H9 (cell line): ENCODE measurements around the gene SPSB2. TPM values are rescaled to one million over a fixed set of nuclear protein-coding genes. Genes with fewer than 3 reads are reported as not detected.

Source experiments
- DNase-seq: peaks from one replicate; pipeline ENCODE4 v3.0.0-alpha.2; 2017
- H2AFZ ChIP-seq: one replicate; pipeline ENCODE4 v1.6.1; 2013; ENCODE audit warnings: mild to moderate bottlenecking, low read length, control low read depth, moderate library complexity
- H2AK5ac ChIP-seq: 2 replicates; pipeline ENCODE4 v1.6.1; 2013; ENCODE audit warnings: low read length, control low read depth, mixed read lengths; ENCODE audit not compliant: insufficient read length
- H2BK120ac ChIP-seq: one replicate; pipeline ENCODE4 v1.6.1; 2013; ENCODE audit warnings: low read depth, mild to moderate bottlenecking, low read length, control low read depth, inconsistent platforms; ENCODE audit not compliant: poor library complexity, severe bottlenecking
- H2BK12ac ChIP-seq: 2 replicates; pipeline ENCODE4 v1.6.1; 2013; ENCODE audit warnings: low read length, control low read depth, mixed read lengths, low read depth; ENCODE audit not compliant: insufficient read length
- H2BK15ac ChIP-seq: 2 replicates; pipeline ENCODE4 v1.6.1; 2013; ENCODE audit warnings: low read depth, low read length, control low read depth
- H2BK20ac ChIP-seq: one replicate; pipeline ENCODE4 v1.6.1; 2013; ENCODE audit warnings: low read depth, mild to moderate bottlenecking, low read length, control low read depth, inconsistent platforms; ENCODE audit not compliant: poor library complexity, severe bottlenecking
- H2BK5ac ChIP-seq: 2 replicates; pipeline ENCODE4 v1.6.1; 2013; ENCODE audit warnings: low read length, control low read depth, mixed read lengths; ENCODE audit not compliant: insufficient read length
- H3K14ac ChIP-seq: 2 replicates; pipeline ENCODE4 v1.6.1; 2013; ENCODE audit warnings: low read length, control low read depth; ENCODE audit not compliant: insufficient read depth
- H3K18ac ChIP-seq: 2 replicates; pipeline ENCODE4 v1.6.1; 2013; ENCODE audit warnings: low read depth, mild to moderate bottlenecking, mixed read lengths, low read length, control low read depth; ENCODE audit not compliant: insufficient read length
- H3K23ac ChIP-seq: 2 replicates; pipeline ENCODE4 v1.6.1; 2013; ENCODE audit warnings: low read length, control low read depth, mixed read lengths, low read depth; ENCODE audit not compliant: insufficient read length
- H3K23me2 ChIP-seq: 2 replicates; pipeline ENCODE4 v1.6.1; 2013; ENCODE audit warnings: low read depth, mild to moderate bottlenecking, mixed read lengths, low read length, control low read depth; ENCODE audit not compliant: insufficient read length, poor library complexity, severe bottlenecking
- H3K27ac ChIP-seq: 2 replicates; pipeline ENCODE4 v1.5.1; 2013; ENCODE audit warnings: low read length, control low read depth, mixed read lengths, low read depth; ENCODE audit not compliant: insufficient read length
- H3K27me3 ChIP-seq: 2 replicates; pipeline ENCODE4 v1.6.1; 2013; ENCODE audit warnings: low read length, control low read depth, inconsistent platforms; ENCODE audit not compliant: insufficient read depth
- H3K4ac ChIP-seq: 2 replicates; pipeline ENCODE4 v1.6.1; 2013; ENCODE audit warnings: low read depth, mild to moderate bottlenecking, control low read depth, inconsistent platforms, low read length, moderate library complexity
- H3K4me1 ChIP-seq: 2 replicates; pipeline ENCODE4 v1.6.1; 2013; ENCODE audit warnings: low read length, control low read depth, inconsistent platforms; ENCODE audit not compliant: insufficient read depth
- H3K4me2 ChIP-seq: 2 replicates; pipeline ENCODE4 v1.6.1; 2013; ENCODE audit warnings: low read length, control low read depth, mixed read lengths; ENCODE audit not compliant: insufficient read length, insufficient read depth
- H3K56ac ChIP-seq: 2 replicates; pipeline ENCODE4 v1.6.1; 2013; ENCODE audit warnings: low read depth, mild to moderate bottlenecking, mixed read lengths, low read length, control low read depth; ENCODE audit not compliant: insufficient read length
- H3K79me1 ChIP-seq: 2 replicates; pipeline ENCODE4 v1.6.1; 2013; ENCODE audit warnings: low read depth, mild to moderate bottlenecking, moderate library complexity, low read length, control low read depth, inconsistent platforms; ENCODE audit not compliant: insufficient read depth, poor library complexity, severe bottlenecking
- H3K79me2 ChIP-seq: 2 replicates; pipeline ENCODE4 v1.6.1; 2013; ENCODE audit warnings: low read length, control low read depth, inconsistent platforms; ENCODE audit not compliant: insufficient read depth
- H3K9ac ChIP-seq: 2 replicates; pipeline ENCODE4 v1.6.1; 2013; ENCODE audit warnings: low read length, control low read depth, mixed read lengths; ENCODE audit not compliant: insufficient read length; ENCODE audit errors: extremely low read depth
- H3K9me3 ChIP-seq: one replicate; pipeline ENCODE4 v1.6.1; 2013; ENCODE audit warnings: low read depth, low read length, inconsistent platforms; ENCODE audit not compliant: control insufficient read depth
- H3T11ph ChIP-seq: one replicate; pipeline ENCODE4 v1.6.1; 2013; ENCODE audit warnings: mild to moderate bottlenecking, low read length, control low read depth, inconsistent platforms
- H4K20me1 ChIP-seq: one replicate; pipeline ENCODE4 v1.6.1; 2013; ENCODE audit not compliant: control insufficient read depth, insufficient read length, insufficient read depth
- H4K5ac ChIP-seq: 2 replicates; pipeline ENCODE4 v1.6.1; 2013; ENCODE audit warnings: low read depth, mild to moderate bottlenecking, mixed read lengths, low read length, control low read depth; ENCODE audit not compliant: insufficient read length
- H4K8ac ChIP-seq: replicated peaks from 2 replicates; pipeline ENCODE4 v1.6.1; 2013; ENCODE audit warnings: low read length, control low read depth, mixed read lengths, low read depth; ENCODE audit not compliant: insufficient read length
- H4K91ac ChIP-seq: 2 replicates; pipeline ENCODE4 v1.6.1; 2013; ENCODE audit warnings: low read depth, mild to moderate bottlenecking, moderate library complexity, mixed read lengths, low read length, control low read depth; ENCODE audit not compliant: insufficient read length
- H3K27ac Mint-ChIP-seq, 3 experiments: 2 replicates in 2 of 3; 3 replicates in 1 of 3; pipeline ENCODE4 v1.8.0; 2020 to 2021; ENCODE audit warnings: mixed read lengths in 3 of 3, mild to moderate bottlenecking in 1 of 3, moderate library complexity in 1 of 3
- H3K27me3 Mint-ChIP-seq: 2 replicates; pipeline ENCODE4 v1.8.0; 2021; ENCODE audit warnings: low read depth, mild to moderate bottlenecking, moderate library complexity, mixed read lengths
- H3K36me3 Mint-ChIP-seq, 3 experiments: 2 replicates in 2 of 3; 3 replicates in 1 of 3; pipeline ENCODE4 v1.8.0; 2020 to 2021; ENCODE audit warnings: low read depth in 3 of 3, mixed read lengths in 3 of 3; ENCODE audit not compliant: insufficient read depth in 1 of 3
- H3K4me1 Mint-ChIP-seq, 2 experiments: 2 replicates each; pipeline ENCODE4 v1.8.0; 2020; ENCODE audit warnings: mixed read lengths in 2 of 2
- H3K4me3 Mint-ChIP-seq, 2 experiments: 2 replicates in 1 of 2; 3 replicates in 1 of 2; pipeline ENCODE4 v1.8.0; 2020 to 2021; ENCODE audit warnings: mild to moderate bottlenecking in 2 of 2, mixed read lengths in 2 of 2, moderate library complexity in 1 of 2
- H3K9me3 Mint-ChIP-seq, 2 experiments: 2 replicates in 1 of 2; 3 replicates in 1 of 2; pipeline ENCODE4 v1.8.0; 2020; ENCODE audit warnings: mild to moderate bottlenecking in 2 of 2, mixed read lengths in 2 of 2, moderate library complexity in 1 of 2
- WGBS: extraction: QIAGEN DNeasy Blood & Tissue Kit; methylation state at CpG from one replicate; pipeline ENCODE4 v1.1.7; 2013; ENCODE audit warnings: missing lambda C conversion rate, low lambda C conversion rate, mixed read lengths; ENCODE audit not compliant: insufficient read length; ENCODE audit errors: extremely low coverage; 5-methylcytosine and 5-hydroxymethylcytosine counted together
- total RNA-seq: library from RNA; stranded (reverse); gene quantifications from 2 replicates; pipeline ENCODE4 v1.2.1, GENCODE V29; 2021
- TF ChIP-seq, protein P1 (sequence below): fragments of 200-600 bp; sonication (generic); conservative IDR thresholded peaks from 3 replicates; pipeline ENCODE4 v1.8.0; 2021; ENCODE audit warnings: antibody characterized with exemption, mild to moderate bottlenecking

SPSB2 gene
- total RNA-seq, 1 experiment from 2014 or later: 13.7 TPM

DNA sequence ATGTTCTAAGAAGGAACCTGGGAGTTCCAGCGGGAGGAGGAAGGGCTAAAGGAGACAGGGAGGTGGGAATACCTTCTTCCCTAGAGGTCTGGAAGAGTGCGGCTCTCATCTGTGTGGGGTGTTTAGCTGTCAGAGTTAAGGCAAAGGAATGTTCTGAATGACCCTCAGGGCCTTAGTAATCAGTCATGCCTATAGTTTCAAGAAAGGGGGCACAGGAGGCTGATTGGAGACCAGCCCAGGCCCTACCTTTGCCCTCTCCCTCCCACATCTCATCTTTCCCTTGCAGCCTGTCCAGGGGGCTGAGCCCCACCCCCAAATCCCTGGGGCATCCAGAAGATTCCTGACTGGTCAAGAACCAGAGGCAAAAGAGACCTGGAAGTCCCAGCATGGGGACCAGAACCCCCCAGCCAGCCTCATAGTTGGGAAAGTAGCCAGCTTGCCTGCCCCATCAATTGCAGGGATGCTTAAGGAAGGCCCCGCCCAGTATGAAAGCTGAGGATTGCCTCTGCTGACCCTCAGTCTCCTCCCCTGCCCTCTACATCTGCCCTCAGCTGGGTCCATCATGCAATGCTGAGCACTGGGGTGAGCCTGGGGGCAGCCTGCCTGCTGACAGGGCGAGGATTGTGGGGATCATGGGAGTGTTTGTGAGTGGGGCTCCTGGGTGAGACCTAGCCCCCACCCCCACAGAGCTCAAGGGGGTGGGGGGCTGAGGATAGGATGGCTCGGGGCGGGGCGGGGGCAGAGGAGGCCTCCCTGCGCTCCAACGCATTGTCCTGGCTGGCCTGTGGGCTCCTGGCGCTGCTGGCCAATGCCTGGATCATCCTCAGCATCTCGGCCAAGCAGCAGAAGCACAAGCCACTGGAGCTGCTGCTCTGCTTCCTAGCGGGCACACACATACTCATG, 49.7 kb downstream of the SPSB2 start:
- DNase-seq: no peak
- H3K23me2 ChIP-seq: peaks cover 14% of the 10 kb centered on the region
- H4K20me1 ChIP-seq: peaks cover 4% of the 10 kb centered on the region
- no peak overlapping the region for H3K27ac ChIP-seq
- H3K36me3 Mint-ChIP-seq: peaks cover 10 to 15% (median 10%) of the 10 kb centered on the region in 3 experiments; a peak in 6 of 7 replicates
- H3K9me3 ChIP-seq: no peaks in the 10 kb centered on the region
- peaks cover 55% of the 10 kb centered on the region for H3K27me3 Mint-ChIP-seq
- H3K4me1 ChIP-seq: peaks cover 5% of the 10 kb centered on the region; the same call in 1 of the 2 replicates
- H2BK5ac ChIP-seq: no peak overlapping the region
- H3K4me2 ChIP-seq: no peak overlapping the region
- no peak overlapping the region for H2BK20ac ChIP-seq
- peaks cover 64 to 79% of the 10 kb centered on the region in 2 experiments for H3K4me1 Mint-ChIP-seq
- no peak overlapping the region for H3K23ac ChIP-seq
- no CpG with 5 or more reads among the region's 12 CpGs for WGBS
- no peak overlapping the region for H2AK5ac ChIP-seq
- H4K8ac ChIP-seq: no peak overlapping the region
- H4K5ac ChIP-seq: no peak overlapping the region
- no peak overlapping the region for H3K18ac ChIP-seq
- no peak overlapping the region for H2BK15ac ChIP-seq
- no peak overlapping the region for H3K4ac ChIP-seq
- H3K79me1 ChIP-seq: no peaks in the 10 kb centered on the region
- H3K27me3 ChIP-seq: peaks cover 4% of the 10 kb centered on the region; the same call in 1 of the 2 replicates
- no peak overlapping the region for H3T11ph ChIP-seq
- peak overlapping the region in 1 of 3 experiments; percentile 14; a peak in 1 of 7 replicates for H3K27ac Mint-ChIP-seq
- no peaks in the 10 kb centered on the region for H3K79me2 ChIP-seq
- H3K9me3 Mint-ChIP-seq: no peaks in the 10 kb centered on the region
- TF ChIP-seq, protein P1, sequence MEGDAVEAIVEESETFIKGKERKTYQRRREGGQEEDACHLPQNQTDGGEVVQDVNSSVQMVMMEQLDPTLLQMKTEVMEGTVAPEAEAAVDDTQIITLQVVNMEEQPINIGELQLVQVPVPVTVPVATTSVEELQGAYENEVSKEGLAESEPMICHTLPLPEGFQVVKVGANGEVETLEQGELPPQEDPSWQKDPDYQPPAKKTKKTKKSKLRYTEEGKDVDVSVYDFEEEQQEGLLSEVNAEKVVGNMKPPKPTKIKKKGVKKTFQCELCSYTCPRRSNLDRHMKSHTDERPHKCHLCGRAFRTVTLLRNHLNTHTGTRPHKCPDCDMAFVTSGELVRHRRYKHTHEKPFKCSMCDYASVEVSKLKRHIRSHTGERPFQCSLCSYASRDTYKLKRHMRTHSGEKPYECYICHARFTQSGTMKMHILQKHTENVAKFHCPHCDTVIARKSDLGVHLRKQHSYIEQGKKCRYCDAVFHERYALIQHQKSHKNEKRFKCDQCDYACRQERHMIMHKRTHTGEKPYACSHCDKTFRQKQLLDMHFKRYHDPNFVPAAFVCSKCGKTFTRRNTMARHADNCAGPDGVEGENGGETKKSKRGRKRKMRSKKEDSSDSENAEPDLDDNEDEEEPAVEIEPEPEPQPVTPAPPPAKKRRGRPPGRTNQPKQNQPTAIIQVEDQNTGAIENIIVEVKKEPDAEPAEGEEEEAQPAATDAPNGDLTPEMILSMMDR: no peak
- H2AFZ ChIP-seq: no peak overlapping the region
- H3K4me3 Mint-ChIP-seq: peak overlapping the region in 1 of 2 experiments; percentile 71; a peak in 4 of 5 replicates
- H3K9ac ChIP-seq: no peak overlapping the region
- H3K14ac ChIP-seq: no peak overlapping the region
- no peak overlapping the region for H3K56ac ChIP-seq
- no peak overlapping the region for H4K91ac ChIP-seq
- H2BK120ac ChIP-seq: no peak overlapping the region
- H2BK12ac ChIP-seq: no peak overlapping the region
